Stimulated activated CD8-positive, alpha-beta memory T cell treated with anti-CD3 and anti-CD28 coated beads, Interleukin-2, amount 100 ng/mL, for 1 hour (primary cell): ENCODE data around the gene ABI3.

ENCODE experiments used
- DNase-seq, 2 donors: peaks; one replicate each; pipeline ENCODE4 v3.0.0-alpha.2; 2020; ENCODE audit warnings: low read depth in 2 of 2

Gene ABI3

DNA sequence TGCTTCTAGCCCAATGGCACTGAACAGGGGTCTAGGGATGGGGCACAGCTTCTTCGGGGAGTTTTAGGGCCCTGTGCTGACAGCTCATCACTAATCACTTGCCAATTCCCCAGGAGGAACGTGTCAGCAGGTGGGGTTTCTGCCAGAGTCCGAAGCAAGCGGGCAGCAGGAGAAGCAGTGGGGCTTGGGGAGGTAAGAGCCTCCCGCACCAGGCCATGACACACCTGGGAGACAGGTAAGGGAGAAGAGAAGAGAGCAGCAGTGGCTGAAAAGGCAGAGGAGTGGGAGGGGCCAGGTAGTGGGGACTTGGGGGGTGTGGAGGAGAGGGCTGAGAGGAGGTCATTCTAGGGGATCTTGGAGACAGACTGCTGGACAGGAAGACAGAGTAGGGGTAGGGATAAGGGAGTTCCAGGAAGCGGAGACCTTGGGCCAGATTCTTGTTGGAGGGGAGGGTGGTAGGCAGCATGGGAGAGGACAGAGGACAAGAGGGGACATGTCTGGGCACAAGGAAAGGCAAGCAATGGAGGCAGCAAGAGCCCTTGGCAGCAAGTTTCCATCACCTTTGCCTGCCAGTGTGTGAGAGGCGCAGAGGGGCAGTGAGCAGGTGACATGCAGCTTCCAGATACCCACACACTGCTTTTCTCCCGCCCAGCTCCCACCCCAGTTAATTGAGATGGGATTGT, 15.2 kb downstream of the ABI3 start:
- DNase-seq: no peak

DNA sequence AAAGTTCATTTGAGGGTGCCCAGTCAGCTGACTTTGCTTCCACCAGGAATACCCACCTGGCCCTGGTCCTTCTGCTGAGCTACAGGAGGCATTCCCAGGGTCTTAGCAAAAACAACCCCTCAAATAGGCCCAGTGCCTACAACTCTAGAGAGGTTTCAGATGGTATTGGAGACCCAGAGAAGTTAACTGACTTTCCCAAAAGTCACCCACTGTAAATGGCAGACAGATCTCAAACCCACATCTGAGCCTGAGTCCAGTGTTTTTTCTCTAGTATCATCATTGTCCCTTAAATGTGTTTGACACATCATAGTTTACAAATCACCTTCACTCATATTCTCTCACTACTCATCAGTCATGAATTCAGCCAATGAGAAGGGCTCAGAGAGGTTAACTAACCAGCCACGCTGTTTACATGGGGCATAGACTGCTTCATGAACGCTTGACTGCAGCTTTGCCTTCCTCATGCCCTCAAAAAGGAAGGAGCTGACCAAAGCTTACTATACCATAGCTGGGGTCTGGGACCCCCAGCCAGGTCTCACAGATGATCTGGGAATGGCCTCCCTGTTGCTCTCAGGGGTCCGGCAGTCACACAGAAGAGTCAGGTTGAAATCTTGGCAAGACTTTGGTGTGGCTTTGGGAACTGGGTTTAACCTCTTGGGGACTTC, 16.4 kb downstream of the ABI3 start:
- no peak for DNase-seq

DNA sequence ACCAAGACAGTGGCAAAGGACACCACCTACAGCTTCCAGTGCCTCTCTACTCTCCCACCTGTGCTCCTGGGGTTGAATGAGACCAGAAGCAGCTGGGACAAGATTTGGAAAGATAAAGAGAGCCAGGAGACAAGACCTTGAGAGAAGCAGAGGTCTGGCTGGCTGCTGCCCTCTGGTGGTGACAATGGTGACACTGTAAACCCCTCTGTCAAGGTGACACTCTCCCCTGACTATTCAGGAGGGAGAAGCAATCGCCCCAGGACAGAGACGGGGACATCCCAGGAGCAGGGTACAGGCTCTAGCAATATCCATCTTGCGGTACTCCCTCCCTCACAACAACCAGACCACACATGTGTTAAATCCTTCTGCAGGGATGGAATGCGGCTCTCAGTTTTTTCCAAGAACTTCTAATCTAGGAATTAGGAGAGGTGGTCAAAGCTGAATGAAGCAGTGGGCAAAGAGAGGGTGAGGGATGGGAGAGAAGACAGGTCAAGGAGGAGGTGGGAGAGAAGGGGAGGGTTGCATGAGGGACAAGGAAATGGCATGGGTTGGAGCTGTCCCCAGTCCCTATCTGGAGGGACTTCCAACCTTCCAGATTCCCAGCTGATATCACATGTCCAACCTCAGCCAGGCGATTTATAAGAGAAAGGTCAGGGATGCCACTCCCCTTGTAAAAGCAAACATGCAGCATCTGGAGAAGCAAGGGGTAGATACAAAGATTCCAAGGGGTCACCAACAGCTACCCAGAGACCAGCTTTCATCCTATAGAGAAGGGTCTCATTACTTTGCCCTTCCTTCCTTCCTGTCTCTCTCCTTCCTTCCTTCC, 17.1 kb downstream of the ABI3 start:
- peak; percentile 62 for DNase-seq

DNA sequence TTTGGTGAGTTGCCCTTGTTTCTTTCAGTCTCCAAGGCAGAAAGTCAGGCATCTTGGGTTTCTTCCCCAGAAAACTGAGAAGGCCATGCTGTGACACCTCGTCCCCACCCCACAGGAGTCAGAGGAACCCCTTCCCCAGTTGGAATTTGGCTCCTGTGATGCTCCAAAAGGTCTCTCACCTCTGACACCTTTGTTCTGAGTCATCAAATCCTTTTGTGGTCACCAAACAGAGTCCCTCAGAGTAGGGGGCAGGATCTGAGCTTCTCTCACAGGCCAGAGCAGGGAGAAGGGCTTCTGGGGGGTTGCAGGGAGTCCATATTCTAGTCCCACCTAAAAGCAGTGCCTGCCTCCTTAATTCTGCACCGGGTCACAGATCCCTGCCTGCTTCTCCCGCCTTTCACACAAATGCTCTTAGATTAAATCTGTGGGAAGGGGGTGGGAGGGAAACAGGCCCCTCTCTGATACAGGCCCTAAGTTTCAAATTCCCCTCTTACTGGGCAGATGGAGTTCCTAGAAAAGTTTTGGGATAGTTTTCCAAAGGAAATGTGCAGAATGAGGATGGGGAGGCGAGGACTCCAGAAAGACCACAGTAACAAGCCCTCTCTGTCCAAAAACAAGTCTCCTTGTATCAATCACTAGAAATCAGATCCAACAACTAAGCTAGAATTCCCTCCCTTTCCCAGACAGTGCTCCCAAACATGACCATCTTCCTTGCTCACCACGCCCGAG, 18.7 kb downstream of the ABI3 start:
- no peak for DNase-seq

DNA sequence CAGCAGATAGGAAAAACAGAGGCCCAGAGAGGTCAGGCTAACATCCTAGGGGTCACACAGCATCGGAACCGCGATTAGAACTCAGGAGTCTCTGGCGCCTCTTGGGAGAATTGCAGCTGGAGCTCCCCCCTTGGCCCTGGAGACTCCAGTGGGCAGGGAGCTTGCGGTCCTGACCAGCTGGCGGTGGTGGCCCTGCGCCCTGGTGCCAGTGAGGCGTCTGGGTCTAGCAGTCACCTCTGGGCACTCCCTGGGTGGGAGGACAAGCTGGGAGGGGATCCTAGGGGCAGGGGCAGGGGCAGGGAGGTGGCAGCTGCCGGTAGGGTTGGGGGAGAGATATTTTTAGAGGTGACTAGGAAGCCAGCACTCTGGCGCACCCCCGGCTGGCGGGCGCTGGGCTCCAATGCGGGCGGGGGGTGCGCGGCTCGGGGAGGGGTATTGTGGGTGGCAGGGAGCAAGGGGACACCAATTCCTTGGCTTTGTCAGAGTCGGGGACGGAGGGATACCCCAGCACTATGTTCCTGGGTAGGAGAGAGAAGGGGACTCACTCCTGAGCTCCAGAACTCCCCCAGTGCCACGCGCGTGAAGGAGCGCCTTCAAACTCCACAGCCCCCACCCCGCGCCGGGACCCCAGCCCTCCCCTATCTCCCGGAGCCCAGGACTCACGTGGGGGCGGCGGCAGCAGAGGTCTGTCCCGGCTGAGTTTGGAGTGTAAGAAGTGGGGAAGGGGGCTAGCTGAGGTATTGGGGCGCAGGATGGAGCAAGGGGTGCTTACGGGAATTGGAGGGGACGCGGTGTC, 19.5 kb downstream of the ABI3 start:
- no peak for DNase-seq

DNA sequence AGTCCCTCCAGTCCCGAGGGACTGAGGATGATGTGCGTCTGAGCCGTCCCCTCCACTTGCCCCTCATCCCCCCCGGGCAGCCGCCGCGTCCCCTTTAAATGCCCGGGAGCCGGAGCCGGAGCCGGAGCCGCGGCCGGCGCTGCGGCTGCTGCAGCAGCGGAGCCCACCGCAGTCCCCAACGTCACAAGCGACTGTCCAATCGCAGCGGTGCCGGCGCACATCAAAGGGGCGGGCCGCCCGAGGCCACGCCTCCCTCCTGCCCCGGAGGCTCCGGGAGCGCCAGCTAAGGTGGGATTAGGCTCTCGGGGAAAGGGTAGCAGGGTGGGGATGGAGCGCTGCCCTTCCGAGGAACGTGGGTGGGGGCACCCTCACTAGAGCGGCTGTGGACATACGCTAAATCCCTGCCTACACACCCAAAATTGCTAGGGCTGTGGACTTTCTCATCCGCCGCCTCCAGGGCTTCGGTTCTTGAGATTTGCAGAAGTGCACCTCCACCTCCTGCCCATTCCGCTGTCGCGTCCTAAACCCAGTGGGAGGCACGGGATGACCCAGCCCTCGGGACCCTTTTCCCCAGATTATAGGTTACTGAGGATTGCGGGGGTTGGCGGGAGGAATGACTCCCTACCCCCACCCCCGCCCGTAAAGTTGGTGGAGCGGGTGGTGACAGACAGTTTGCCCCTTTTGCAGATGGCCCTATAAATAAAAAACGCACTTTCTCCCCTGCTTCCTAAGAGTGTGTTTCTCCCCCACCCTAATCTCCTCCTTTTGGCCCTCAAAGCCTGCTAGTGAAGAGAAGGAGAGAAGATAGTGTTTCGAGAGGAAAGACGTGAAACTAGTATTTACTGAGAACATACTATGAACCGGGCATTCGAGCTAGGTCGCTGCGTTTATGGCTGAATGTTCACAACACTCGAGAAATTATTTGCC, 20.4 kb downstream of the ABI3 start, which contains the start of gene PHOSPHO1:
Gene PHOSPHO1 (minus strand): TSS at position 152 of the 927 bp plus-strand sequence. CDS start 4,096 bp downstream, outside the sequence.
- DNase-seq: peak; percentile 74 to 78

DNA sequence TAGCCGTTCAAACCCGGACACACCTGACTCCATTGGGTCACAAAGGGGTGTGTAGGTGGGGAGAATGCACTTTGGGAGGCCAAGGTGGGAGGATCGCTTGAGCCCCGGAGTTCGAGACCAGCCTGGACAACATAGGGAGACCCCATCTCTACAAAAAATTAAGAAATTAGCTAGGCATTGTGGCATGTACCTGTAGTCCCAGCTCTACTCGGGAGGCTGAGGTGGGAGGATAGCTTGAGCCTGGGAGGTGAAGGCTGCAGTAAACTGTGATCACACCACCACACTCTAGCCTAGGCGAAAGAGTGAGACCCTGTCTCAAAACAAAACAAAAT, 21.0 kb downstream of the ABI3 start:
- no peak for DNase-seq

DNA sequence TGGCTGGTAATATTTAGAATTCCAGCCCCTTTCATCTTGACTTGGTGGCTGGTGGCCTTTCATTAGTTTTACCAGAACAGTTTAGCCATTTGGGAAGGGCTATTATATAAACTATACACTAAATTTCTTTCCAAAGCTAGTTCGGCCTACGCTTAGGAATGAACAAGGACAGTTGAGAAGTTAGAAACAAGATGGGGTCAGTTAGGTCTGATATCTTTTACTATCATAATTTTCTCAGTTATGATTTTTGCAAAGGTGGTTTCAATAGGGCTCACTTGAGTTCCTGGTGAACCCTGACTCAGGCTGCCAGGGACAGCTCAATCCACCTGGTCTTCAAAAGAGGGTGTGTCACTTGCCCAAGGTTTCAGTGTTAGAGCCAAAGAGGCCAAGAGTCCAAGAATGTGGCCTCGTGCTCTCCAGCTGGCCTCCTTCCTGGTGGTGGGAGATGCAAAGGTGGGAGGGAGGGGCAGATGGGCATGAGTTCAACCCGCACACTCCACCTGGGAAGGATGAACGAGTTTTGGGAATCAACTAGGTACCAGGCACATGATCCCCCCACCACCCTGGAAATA, 24.1 kb downstream of the ABI3 start:
- no peak for DNase-seq

DNA sequence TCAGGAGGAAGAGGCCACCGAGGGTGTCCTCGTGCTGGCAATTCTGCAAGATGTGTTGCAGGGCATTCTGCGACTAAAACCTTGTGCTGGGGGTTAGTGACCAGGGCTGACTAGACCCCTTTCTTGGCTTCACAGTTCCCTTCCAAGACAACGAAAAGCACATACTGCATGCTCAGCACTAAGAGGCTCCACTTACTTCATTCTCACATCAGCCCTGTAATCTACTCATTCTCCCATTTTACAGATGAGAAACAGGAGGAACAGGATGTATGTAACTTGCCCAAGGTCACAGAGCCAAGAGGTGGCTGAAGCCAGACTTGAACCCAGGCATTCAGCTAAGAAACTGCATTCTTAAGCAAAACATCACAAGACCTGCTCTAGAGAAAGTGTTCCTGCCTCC, 25.4 kb downstream of the ABI3 start:
- no peak for DNase-seq

DNA sequence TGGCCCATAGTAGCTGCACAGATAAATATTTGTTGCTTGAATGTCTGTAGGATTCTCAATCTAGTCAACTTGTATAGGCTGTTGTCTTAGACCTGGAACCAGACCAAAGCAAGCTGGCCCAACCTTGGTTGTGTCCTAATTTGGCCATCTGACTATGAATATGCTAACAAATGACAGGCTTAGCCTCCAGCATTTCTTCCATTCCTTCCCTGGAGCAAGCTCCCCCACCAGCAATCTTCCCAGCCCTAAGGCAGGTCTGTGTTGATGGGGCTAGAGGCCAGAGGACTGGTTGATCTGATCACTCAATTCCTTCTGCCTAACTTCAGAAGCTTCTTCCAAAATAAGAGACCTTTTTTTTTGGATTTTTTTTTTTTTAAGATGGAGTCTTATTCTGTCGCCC, 29.5 kb downstream of the ABI3 start:
- no peak for DNase-seq

DNA sequence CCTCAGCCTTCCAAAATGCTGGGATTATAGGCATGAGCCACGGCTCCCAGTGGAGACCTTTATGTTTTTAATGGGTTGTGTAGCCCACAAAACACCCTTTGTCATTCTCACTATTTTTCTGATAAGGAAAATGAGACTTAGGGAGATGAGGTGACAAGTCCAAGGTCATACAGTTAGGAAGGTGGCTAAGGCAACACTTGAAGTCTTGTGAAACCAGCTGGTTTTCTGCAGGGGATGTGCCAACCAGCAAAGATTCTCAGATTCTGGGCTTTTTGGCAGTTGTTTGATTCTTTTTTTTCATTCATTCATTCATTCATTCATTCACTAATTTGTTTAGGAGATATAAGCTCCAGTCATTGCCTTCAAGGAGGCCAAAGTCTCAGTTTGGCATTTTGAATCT, 30.1 kb downstream of the ABI3 start:
- no peak for DNase-seq

DNA sequence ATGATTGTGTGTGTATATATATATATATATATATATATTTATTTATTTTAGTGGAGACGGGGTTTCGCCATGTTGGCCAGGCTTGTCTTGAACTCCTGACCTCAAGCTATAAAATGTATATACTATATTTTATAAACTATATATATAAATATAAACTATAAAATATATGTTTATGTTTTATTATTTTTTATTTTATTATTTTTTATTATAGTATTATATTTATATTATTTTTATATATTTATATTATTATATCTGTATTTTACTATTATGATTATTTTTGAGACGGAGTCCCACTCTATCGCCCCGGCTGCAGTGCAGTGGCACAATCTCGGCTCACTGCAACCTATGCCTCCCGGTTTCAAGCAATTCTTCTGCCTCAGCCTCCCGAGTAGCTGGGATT, 30.5 kb downstream of the ABI3 start:
- no peak for DNase-seq

DNA sequence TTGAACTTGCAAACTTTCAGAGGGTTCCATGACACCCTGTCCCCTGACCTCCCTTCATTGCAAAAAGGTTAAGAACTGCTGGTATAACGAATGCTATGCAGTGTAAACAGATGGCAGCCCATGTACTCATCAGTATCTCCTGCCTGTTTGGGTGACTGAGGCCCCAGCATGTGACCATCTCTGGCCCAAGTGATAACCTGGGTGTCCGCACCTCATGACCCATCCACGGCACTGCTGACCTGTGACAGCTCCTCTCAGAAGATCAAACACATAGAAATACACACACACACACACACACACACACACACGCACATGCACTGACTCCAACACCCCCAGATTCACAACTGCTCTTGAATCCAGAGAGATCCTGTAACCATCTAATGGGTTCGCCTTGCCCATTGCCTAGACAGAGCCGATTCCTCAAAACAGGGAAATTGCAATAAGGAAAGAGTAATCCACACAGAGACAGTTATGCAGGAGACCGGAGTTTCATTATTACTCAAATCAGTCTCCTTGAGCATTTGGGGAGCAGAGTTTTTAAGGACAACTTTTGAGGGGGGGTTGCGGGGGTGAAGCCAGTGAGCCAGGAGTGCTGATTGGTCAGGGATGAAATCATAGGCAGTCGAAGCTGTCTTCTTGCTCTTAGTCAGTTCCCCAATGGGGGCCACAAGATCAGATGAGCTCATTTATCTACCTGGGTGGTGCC, 31.3 kb downstream of the ABI3 start:
- DNase-seq: no peak

DNA sequence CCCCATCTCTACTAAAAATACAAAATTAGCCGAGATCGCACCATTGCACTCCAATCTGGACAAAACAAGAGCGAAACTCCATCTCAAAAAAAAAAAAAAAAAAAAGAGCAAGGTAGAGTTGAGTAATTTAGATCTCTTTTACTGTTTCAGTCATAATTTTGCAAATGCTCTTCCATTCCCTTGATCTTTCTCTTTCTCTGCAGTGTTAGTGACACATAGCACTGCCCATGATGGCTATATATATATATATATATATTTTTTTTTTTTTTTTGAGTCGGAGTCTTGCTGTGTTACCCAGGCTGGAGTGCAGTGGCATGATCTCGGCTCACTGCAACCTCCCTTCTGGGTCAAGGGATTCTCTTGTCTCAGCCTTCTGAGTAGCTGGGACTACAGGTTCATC, 32.3 kb downstream of the ABI3 start:
- no peak for DNase-seq

DNA sequence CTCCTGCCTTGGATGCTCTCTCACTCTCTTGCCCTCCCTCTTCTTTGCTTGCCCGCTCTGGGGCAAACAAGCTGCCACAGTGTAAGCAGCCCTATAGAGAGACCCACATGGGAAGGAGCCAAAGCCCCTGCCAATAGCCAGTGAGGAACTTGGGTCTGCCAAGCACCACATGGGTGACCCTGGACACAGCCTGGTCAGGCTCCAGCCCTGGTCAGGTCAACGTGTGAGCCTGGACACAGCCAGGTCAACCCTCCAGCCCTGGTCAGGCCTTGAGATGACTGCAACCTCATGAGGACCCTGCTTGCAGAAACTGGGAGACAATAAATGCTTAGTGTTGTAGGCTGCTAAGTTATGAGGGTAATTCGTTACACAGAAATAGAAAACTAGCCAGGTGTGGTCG, 34.3 kb downstream of the ABI3 start:
- no peak for DNase-seq

DNA sequence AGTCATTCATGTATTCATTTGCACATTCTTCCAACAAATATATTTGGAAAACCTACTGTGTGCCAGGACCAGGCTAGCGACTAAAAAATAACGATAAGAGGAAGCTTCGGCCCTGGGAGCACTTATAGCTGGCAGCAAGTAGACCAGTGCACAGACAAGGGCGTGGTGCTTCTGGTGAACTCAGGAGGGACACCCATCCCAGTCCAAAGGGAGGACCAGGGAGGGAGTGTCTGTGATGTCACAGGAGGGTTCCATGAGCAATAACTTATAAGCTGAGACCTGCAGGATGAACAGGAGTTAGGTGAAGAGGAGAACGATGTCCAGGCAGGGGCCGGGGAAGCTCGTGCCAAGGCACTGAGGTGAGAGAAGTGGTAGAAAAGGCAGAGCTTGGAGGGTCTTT, 37.4 kb downstream of the ABI3 start:
- DNase-seq: no peak

DNA sequence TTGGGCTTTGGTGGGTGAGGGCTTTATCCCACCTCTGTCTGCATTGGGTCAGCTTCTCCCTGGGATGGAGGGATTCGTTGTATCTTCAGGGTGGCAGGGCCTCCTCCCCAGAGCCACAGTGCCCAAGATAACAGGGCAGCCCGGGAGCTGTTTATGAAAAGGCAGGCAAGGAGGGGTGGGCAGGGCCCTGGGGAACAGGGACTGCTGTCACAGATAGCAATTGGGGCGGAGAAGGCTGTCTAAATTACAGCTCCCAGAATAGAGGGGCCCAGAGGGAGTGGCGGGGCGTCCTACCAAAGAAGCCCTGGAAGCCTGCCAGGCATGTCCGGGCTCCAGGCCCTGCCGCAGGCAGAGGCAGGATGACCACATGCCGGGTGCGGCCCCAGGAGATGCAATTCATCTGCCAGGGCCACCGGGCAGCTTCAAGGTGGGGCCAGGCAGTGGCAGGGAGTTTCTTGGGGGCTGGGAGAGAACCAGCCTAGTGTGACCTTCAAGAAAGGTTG, 38.8 kb downstream of the ABI3 start:
- no peak for DNase-seq

DNA sequence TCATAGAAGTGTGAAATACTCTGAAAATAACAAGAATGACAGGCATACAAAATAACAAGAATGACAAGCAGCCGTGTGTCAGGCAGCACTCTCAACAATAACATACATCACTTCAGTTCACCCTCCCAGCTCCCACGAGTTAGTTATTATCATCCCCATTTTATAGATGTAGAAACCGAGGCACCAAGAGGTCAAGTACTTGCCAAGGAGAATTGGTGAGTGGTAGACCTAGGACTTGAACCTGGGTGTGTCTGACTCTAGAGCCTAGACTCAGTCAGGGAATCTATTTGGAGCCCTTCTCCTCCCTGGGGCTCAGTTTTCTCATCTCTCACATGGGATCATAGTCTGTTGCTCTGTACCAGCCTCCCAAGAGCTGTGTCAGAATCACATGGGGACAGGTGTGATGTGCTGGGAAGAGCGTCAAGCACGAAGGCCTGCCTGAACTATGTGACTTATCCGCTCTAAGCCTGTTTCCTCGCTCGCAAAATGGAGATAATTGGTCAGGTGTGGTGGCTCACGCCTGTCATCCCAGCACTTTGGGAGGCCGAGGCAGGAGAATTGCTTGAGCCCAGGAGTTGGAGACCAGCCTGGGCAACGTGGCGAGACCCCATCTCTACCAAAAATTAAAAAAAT, 39.5 kb downstream of the ABI3 start:
- no peak for DNase-seq
